K562 (cell line): ENCODE measurements around the gene CARD10. TPM values are rescaled to one million over a fixed set of nuclear protein-coding genes. Genes with fewer than 3 reads are reported as not detected.

ENCODE experiments used
- ATAC-seq: fragments of 200-7000 bp; cut with Tn5 transposase; 3 replicates; pipeline ENCODE4 v1.9.1; 2020; ENCODE audit warnings: moderate library complexity
- BruUV-seq: library from RNA; stranded (reverse); fragments of 400-500 nt; replicated peaks from 2 replicates; lab custom pipeline; 2021; lab: Mats Ljungman, UMichigan
- CTCF ChIA-PET: fragments of 300-600 bp; formaldehyde crosslinking; extraction: SDS; loops from one replicate; lab custom pipeline; 2021; ENCODE audit warnings: low intra/inter-chr PET ratio; lab: Yijun Ruan, JAX
- POLR2A ChIA-PET: fragments of 300-600, 350-650 bp; sonication (Branson Sonifier 250); formaldehyde crosslinking; extraction: SDS; loops from one replicate; lab custom pipeline; 2021; ENCODE audit warnings: antibody characterized with exemption, inconsistent platforms; lab: Yijun Ruan, JAX
- DNase-seq, 4 experiments: peaks; one replicate each; pipeline versions ENCODE4 v3.0.0 to v3.0.0-alpha.2; 2011 to 2018; ENCODE audit warnings: low spot score in 3 of 4, mixed read lengths in 3 of 4; ENCODE audit errors: extremely low read depth in 1 of 4
- FAIRE-seq: peaks from 2 replicates; lab custom pipeline; 2011; peaks lifted over from hg19 to GRCh38; lab: Jason Lieb, UNC
- H2AFZ ChIP-seq: 2 replicates; pipeline ENCODE4 v1.6.0; 2011; ENCODE audit warnings: low read depth, low read length, control low read depth, inconsistent platforms
- H3K27ac ChIP-seq: fragments of 200-600 bp; 3 replicates; pipeline ENCODE4 v1.8.0; 2011; ENCODE audit warnings: low read depth, mild to moderate bottlenecking, control low read depth, inconsistent platforms, low read length, moderate library complexity, mixed read lengths; ENCODE audit errors: extremely low read depth
- H3K27me3 ChIP-seq, 2 experiments: fragments of 300-600 bp in 1 of 2; 2 replicates in 1 of 2; 3 replicates in 1 of 2; pipeline versions ENCODE4 v1.6.0 to v1.8.0; 2011; ENCODE audit warnings: inconsistent platforms in 2 of 2, low read length in 2 of 2, mild to moderate bottlenecking in 1 of 2, mixed read lengths in 1 of 2, moderate library complexity in 1 of 2; ENCODE audit not compliant: control insufficient read depth in 2 of 2, insufficient read depth in 2 of 2
- H3K36me3 ChIP-seq: fragments of 300-600 bp; 3 replicates; pipeline ENCODE4 v1.8.0; 2011; ENCODE audit warnings: mild to moderate bottlenecking, low read length, inconsistent platforms; ENCODE audit not compliant: control insufficient read depth, insufficient read depth
- H3K4me1 ChIP-seq, 2 experiments: fragments of 200-600 bp in 1 of 2; replicated peaks in 1 of 2; 2 replicates in 1 of 2; 3 replicates in 1 of 2; pipeline versions ENCODE4 v1.5.1 to v1.8.0; 2011; ENCODE audit warnings: inconsistent platforms in 2 of 2, low read length in 2 of 2, mild to moderate bottlenecking in 1 of 2, mixed read lengths in 1 of 2, moderate library complexity in 1 of 2; ENCODE audit not compliant: control insufficient read depth in 2 of 2, insufficient read depth in 2 of 2
- H3K4me2 ChIP-seq: 2 replicates; pipeline ENCODE4 v1.6.1; 2011; ENCODE audit warnings: low read length, control low read depth, inconsistent platforms, mixed read lengths; ENCODE audit not compliant: insufficient read depth
- H3K4me3 ChIP-seq: fragments of 200-600 bp; sonication (generic), shearing (Covaris generic); 2 replicates; pipeline ENCODE4 v1.5.1; 2016; ENCODE audit warnings: control low read depth, inconsistent platforms
- H3K79me2 ChIP-seq: fragments of 200-600 bp; 3 replicates; pipeline ENCODE4 v1.8.0; 2011; ENCODE audit warnings: low read length, inconsistent platforms; ENCODE audit not compliant: control insufficient read depth, insufficient read depth
- H3K9ac ChIP-seq, 2 experiments: 2 replicates each; pipeline versions ENCODE4 v1.6.0 to v1.6.1; 2011; ENCODE audit warnings: low read depth in 2 of 2, low read length in 2 of 2, control low read depth in 1 of 2, inconsistent platforms in 1 of 2, mild to moderate bottlenecking in 1 of 2, mixed read lengths in 1 of 2; ENCODE audit not compliant: insufficient read depth in 1 of 2
- H3K9me1 ChIP-seq: one replicate; pipeline ENCODE4 v1.6.0; 2011; ENCODE audit warnings: inconsistent platforms, mild to moderate bottlenecking, low read length, moderate library complexity; ENCODE audit not compliant: control insufficient read depth, insufficient read depth
- H3K9me3 ChIP-seq: replicated peaks from 2 replicates; pipeline ENCODE4 v1.5.1; 2011; ENCODE audit warnings: low read depth, low read length, inconsistent platforms; ENCODE audit not compliant: control insufficient read depth, insufficient read depth
- H4K20me1 ChIP-seq: replicated peaks from 2 replicates; pipeline ENCODE4 v1.6.1; 2011; ENCODE audit warnings: low read length, inconsistent platforms, mixed read lengths; ENCODE audit not compliant: control insufficient read depth, insufficient read depth
- ATF3 ChIP-seq, 2 experiments: fragments of 450-650 bp in 1 of 2; sonication (generic) in 1 of 2; formaldehyde crosslinking in 1 of 2; IDR thresholded peaks in 1 of 2; conservative IDR thresholded peaks in 1 of 2; 2 replicates each; pipeline versions ENCODE4 v1.6.1 to v1.8.1; 2016 to 2023; ENCODE audit warnings: mild to moderate bottlenecking in 2 of 2, moderate library complexity in 2 of 2, inconsistent platforms in 1 of 2, missing genetic modification reagents in 1 of 2
- BHLHE40 ChIP-seq: IDR thresholded peaks from 2 replicates; pipeline ENCODE4 v1.6.1; 2011; ENCODE audit warnings: low read length, improper control_type of control experiment
- NFE2L1 ChIP-seq: fragments of 450-650 bp; IDR thresholded peaks from 2 replicates; pipeline ENCODE4 v1.6.1; 2016; ENCODE audit warnings: missing genetic modification characterization, low read depth, mild to moderate bottlenecking, missing compliant biosample characterization, moderate library complexity, borderline replicate concordance
- NRF1 ChIP-seq, 2 experiments: fragments of 450-650 bp; IDR thresholded peaks in 1 of 2; conservative IDR thresholded peaks in 1 of 2; 2 replicates each; pipeline ENCODE4 v1.6.1; 2014; ENCODE audit warnings: mild to moderate bottlenecking in 2 of 2
- POLR3A ChIP-seq: IDR thresholded peaks from 2 replicates; pipeline ENCODE4 v1.6.1; 2011; ENCODE audit warnings: borderline replicate concordance, mild to moderate bottlenecking, moderate library complexity; ENCODE audit not compliant: insufficient read length, insufficient read depth; ENCODE audit errors: extremely low read depth
- RBM14 ChIP-seq: fragments of 200-400 bp; formaldehyde crosslinking; IDR thresholded peaks from 2 replicates; pipeline ENCODE4 v1.6.1; 2018; ENCODE audit warnings: low read depth, mild to moderate bottlenecking, low read length, moderate library complexity, borderline replicate concordance; ENCODE audit not compliant: insufficient read depth
- SRSF3 ChIP-seq: fragments of 200-400 bp; formaldehyde crosslinking; IDR thresholded peaks from 2 replicates; pipeline ENCODE4 v1.6.1; 2016; ENCODE audit warnings: mild to moderate bottlenecking, low read length, moderate library complexity; ENCODE audit not compliant: insufficient read depth
- ZBTB43 ChIP-seq: sonication (generic); formaldehyde crosslinking; IDR thresholded peaks from 2 replicates; pipeline ENCODE4 v1.8.0; 2023; ENCODE audit warnings: mild to moderate bottlenecking, missing genetic modification reagents
- ZNF785 ChIP-seq: fragments of 250-450 bp; sonication (Bioruptor Pico); IDR thresholded peaks from 2 replicates; pipeline ENCODE4 v1.4.0; 2020; ENCODE audit warnings: mild to moderate bottlenecking
- ZZZ3 ChIP-seq: fragments of 450-650 bp; IDR thresholded peaks from 2 replicates; pipeline ENCODE4 v1.6.1; 2016; ENCODE audit warnings: antibody characterized with exemption, mild to moderate bottlenecking, moderate library complexity
- WGBS: fragments of 100-300 bp; shearing (Covaris generic); methylation state at CpG from one replicate; pipeline ENCODE4 v1.1.6; 2016; ENCODE audit warnings: low coverage, mixed read lengths; ENCODE audit not compliant: insufficient coverage; ENCODE audit errors: missing lambda C conversion rate; 5-methylcytosine and 5-hydroxymethylcytosine counted together
- in situ Hi-C: fragments of 300-500 bp; cut with MboI; formaldehyde crosslinking; loops from 4 replicates; pipeline ENCODE4 v1.15.0; 2018; ENCODE audit warnings: inconsistent platforms, mixed read lengths
- intact Hi-C: fragments of 100-400 bp; cut with micrococcal nuclease; formaldehyde crosslinking; loops from 2 replicates; pipeline ENCODE4 v1.14.2; 2022
- polyA plus RNA-seq, 8 experiments: library from polyadenylated mRNA; depleted of rRNA in 4 of 8; stranded (reverse) in 5 of 8; unstranded in 3 of 8; fragments of >200 nt; fragmentation: Nextera tagmentation in 2 of 8; fragmentation: Illumina TruSeq in 1 of 8; extraction: Ambion mirVana in 2 of 8; extraction: Trizol in 1 of 8; gene quantifications; 2 replicates each; pipeline versions ENCODE4 v1.2.1 to v1.2.3, GENCODE V29; 2011 to 2014; ENCODE audit warnings: inconsistent platforms in 1 of 8, missing spikeins in 1 of 8
- total RNA-seq, 7 experiments: library from RNA; depleted of rRNA in 6 of 7; stranded (reverse); fragments of >200 nt in 6 of 7; fragmentation: Illumina TruSeq in 2 of 7; extraction: Trizol in 2 of 7; gene quantifications; 2 replicates each; pipeline versions ENCODE4 v1.2.1 to v1.2.3, GENCODE V29; 2011 to 2021; ENCODE audit warnings: low replicate concordance in 1 of 7

The CARD10 gene
- total and polyA plus RNA-seq, 9 of the 15 experiments (the other 6 are each of a cell fraction or from before 2014, with no cell fraction given), result 0.13 to 5.8 (median 1.6) TPM

- no peak overlapping the region for H3K9ac ChIP-seq
- H3K27ac ChIP-seq, result no peak overlapping the region
- WGBS, result 2% methylated on average over 6 of the region's 9 CpGs
- TF ChIP-seq BHLHE40 (0 out of 2 replicates have a peak, but pooled peaks have one; percentile 53), ZZZ3 (no peak), RBM14 (no peak), NRF1 (conservative IDR thresholded peaks at IDR 0.05 in 1 of 2, IDR thresholded peaks at IDR 0.05 in 1 of 2) (0 out of 4 replicates have a peak, but pooled peaks have one; percentile 12 to 30)
- in situ Hi-C loops (no loop called here), intact Hi-C loops (no loop called here)
- BruUV-seq, result no TSS peak
- no peak overlapping the region for H3K4me2 ChIP-seq
- H2AFZ ChIP-seq, result no peak overlapping the region
- no peak for FAIRE-seq
- no peak for DNase-seq
- no peak overlapping the region for H3K4me3 ChIP-seq
- peaks cover 5 to 33% of the 10 kb centered on the region in 2 experiments; a peak in 3 of 5 replicates for H3K4me1 ChIP-seq
- no peaks in the 10 kb centered on the region for H3K36me3 ChIP-seq
- H3K27me3 ChIP-seq, result peaks cover 0 to 56% of the 10 kb centered on the region in 2 experiments; a peak in 3 of 5 replicates
- no peaks in the 10 kb centered on the region for H3K79me2 ChIP-seq
- ATAC-seq, result no peak
- ChIA-PET POLR2A (no interaction called here), CTCF (no interaction called here)
- no peaks in the 10 kb centered on the region for H3K9me1 ChIP-seq
- H3K9me3 ChIP-seq, result no peaks in the 10 kb centered on the region
- 0 out of 2 replicates have a peak, but pooled peaks cover 5% of the 10 kb centered on the region for H4K20me1 ChIP-seq
Measured at GRCh38 chr22:37482244-37482643, 37.0 kb downstream of the CARD10 start.

- 0 out of 2 replicates have a peak, but pooled peaks cover 5% of the 10 kb centered on the region for H4K20me1 ChIP-seq
- H3K27me3 ChIP-seq, result peaks cover 0 to 56% of the 10 kb centered on the region in 2 experiments; a peak in 3 of 5 replicates
- POLR2A ChIA-PET, result no interaction called here
- no TSS peak for BruUV-seq
- no peak overlapping the region for H3K4me2 ChIP-seq
- H3K79me2 ChIP-seq, result no peaks in the 10 kb centered on the region
- no peak overlapping the region for H3K9ac ChIP-seq
- H3K4me1 ChIP-seq, result peaks cover 1 to 26% of the 10 kb centered on the region in 2 experiments; a peak in 3 of 5 replicates
- intact Hi-C loops, result no loop called here
- ATAC-seq (no peak), FAIRE-seq (no peak), DNase-seq (no peak)
- 0% methylated on average over 8 of the region's 12 CpGs for WGBS
- CTCF ChIA-PET, result no interaction called here
- no peak overlapping the region for H2AFZ ChIP-seq
- in situ Hi-C loops, result no loop called here
- no peaks in the 10 kb centered on the region for H3K9me1 ChIP-seq
- no peaks in the 10 kb centered on the region for H3K36me3 ChIP-seq
- no peak overlapping the region for H3K27ac ChIP-seq
- no peaks in the 10 kb centered on the region for H3K9me3 ChIP-seq
- H3K4me3 ChIP-seq, result no peak overlapping the region
- no peak for TF ChIP-seq SRSF3
- no peak for TF ChIP-seq NFE2L1 (tag)
- TF ChIP-seq ATF3 (IDR thresholded peaks at IDR 0.05), result no peak
- TF ChIP-seq ATF3 (CRISPR knock-in tag; conservative IDR thresholded peaks at IDR 0.05), result no peak
- no peak for TF ChIP-seq POLR3A
- TF ChIP-seq ZNF785 (CRISPR knock-in tag), result no peak
- no peak for TF ChIP-seq ZBTB43 (CRISPR knock-in tag)
Measured at GRCh38 chr22:37481347-37481907, 37.8 kb downstream of the CARD10 start.
